Calu3 (cell line): ENCODE results near the gene NR5A1. TPM values are rescaled to one million over a fixed set of nuclear protein-coding genes. Genes with fewer than 3 reads are reported as not detected.

Experiments used
- BruUV-seq: library from RNA; stranded (reverse); fragments of 400-500 nt; replicated peaks from 2 replicates; lab custom pipeline; 2021; lab: Mats Ljungman, UMichigan
- CTCF ChIA-PET: fragments of 300-600 bp; sonication (Branson Sonifier 250); formaldehyde crosslinking; loops from one replicate; lab custom pipeline; 2022; ENCODE audit warnings: antibody characterized with exemption; lab: Charles Lee
- DNase-seq: peaks from one replicate; pipeline ENCODE4 v3.0.0; 2022
- H3K27ac Mint-ChIP-seq: one replicate; pipeline ENCODE4 v1.8.0; 2022; ENCODE audit warnings: mixed read lengths; ENCODE audit not compliant: unreplicated experiment
- H3K27me3 Mint-ChIP-seq: one replicate; pipeline ENCODE4 v1.8.0; 2022; ENCODE audit warnings: mixed read lengths; ENCODE audit not compliant: unreplicated experiment
- H3K36me3 Mint-ChIP-seq: one replicate; pipeline ENCODE4 v1.8.0; 2022; ENCODE audit warnings: mild to moderate bottlenecking, moderate library complexity, mixed read lengths; ENCODE audit not compliant: insufficient read depth, unreplicated experiment
- H3K4me1 Mint-ChIP-seq: one replicate; pipeline ENCODE4 v1.8.0; 2022; ENCODE audit warnings: mild to moderate bottlenecking, low read depth, mixed read lengths; ENCODE audit not compliant: unreplicated experiment
- H3K4me3 Mint-ChIP-seq: one replicate; pipeline ENCODE4 v1.8.0; 2022; ENCODE audit warnings: mild to moderate bottlenecking, low read depth, moderate library complexity, mixed read lengths; ENCODE audit not compliant: unreplicated experiment
- H3K9me3 Mint-ChIP-seq: one replicate; pipeline ENCODE4 v1.8.0; 2022; ENCODE audit warnings: low read depth, mixed read lengths; ENCODE audit not compliant: unreplicated experiment
- intact Hi-C: fragments of 100-400 bp; cut with micrococcal nuclease; formaldehyde crosslinking; loops from one replicate; pipeline ENCODE4 v1.10.0; 2022; ENCODE audit not compliant: unreplicated experiment
- total RNA-seq: library from RNA; stranded (reverse); gene quantifications from 2 replicates; pipeline ENCODE4 v1.2.3, GENCODE V29; 2022
- TF ChIP-seq, protein P1 (sequence below): fragments of 200-600 bp; IDR thresholded peaks from one replicate; pipeline ENCODE4 v1.8.0; 2022; ENCODE audit warnings: antibody characterized with exemption; ENCODE audit not compliant: unreplicated experiment

The NR5A1 gene
- total RNA-seq, 1 experiment from 2014 or later, result not detected

DNA sequence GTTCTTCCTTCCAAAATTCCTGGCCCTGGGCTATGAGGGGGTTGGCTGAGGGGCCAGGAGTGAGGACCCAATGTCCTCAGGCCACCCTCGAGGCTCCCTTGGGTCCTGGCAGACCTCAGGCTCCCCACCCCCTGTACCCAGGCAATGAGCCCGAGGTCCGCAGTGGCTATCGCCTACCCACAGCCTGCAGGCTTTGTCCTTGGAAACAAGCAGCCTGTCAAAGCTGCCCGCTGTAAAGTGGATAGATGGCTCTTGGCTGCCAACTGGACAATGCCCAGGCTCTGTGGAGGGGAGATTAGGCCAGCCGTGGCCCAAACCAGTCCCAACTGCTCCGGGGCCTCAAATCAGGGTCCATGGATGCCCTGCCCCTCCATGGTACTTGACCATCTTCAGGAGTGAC, 59.2 kb downstream of the NR5A1 start:
- Mint-ChIP-seq H3K27ac (no peak overlapping the region), H3K4me3 (no peak overlapping the region), H3K9me3 (no peaks in the 10 kb centered on the region), H3K27me3 (no peaks in the 10 kb centered on the region), H3K4me1 (peaks cover 7% of the 10 kb centered on the region), H3K36me3 (no peaks in the 10 kb centered on the region)
- TF ChIP-seq, protein P1, sequence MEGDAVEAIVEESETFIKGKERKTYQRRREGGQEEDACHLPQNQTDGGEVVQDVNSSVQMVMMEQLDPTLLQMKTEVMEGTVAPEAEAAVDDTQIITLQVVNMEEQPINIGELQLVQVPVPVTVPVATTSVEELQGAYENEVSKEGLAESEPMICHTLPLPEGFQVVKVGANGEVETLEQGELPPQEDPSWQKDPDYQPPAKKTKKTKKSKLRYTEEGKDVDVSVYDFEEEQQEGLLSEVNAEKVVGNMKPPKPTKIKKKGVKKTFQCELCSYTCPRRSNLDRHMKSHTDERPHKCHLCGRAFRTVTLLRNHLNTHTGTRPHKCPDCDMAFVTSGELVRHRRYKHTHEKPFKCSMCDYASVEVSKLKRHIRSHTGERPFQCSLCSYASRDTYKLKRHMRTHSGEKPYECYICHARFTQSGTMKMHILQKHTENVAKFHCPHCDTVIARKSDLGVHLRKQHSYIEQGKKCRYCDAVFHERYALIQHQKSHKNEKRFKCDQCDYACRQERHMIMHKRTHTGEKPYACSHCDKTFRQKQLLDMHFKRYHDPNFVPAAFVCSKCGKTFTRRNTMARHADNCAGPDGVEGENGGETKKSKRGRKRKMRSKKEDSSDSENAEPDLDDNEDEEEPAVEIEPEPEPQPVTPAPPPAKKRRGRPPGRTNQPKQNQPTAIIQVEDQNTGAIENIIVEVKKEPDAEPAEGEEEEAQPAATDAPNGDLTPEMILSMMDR, result no peak
- no peak for DNase-seq
- CTCF ChIA-PET, result interaction anchor here (0.6 kb wide), 1 partner anchor 515 kb away, joined by 3 read pairs; no protein-coding TSS in a partner anchor
- no TSS peak for BruUV-seq
- intact Hi-C loops, result no loop called here

DNA sequence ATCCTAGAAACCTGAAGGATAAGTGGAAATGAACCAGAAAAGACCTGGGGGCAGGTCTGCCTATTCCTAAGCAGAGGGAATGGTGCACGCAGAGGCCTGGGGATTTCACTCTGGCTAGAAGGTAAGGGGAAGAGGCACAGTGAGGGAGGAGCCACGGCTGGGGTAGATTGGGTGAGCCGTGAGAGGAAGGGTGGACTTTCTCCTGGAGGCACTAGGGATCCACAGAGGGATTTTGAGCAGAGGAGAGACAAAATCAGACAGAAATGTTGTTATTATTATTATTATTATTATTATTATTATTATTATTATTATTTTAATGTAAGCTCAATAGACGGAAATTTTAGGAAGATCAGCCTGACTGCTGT, 59.9 kb downstream of the NR5A1 start:
- TF ChIP-seq, protein P1, result no peak
- CTCF ChIA-PET, result interaction anchor here (0.5 kb wide), 1 partner anchor 89 kb away, joined by 3 read pairs; no protein-coding TSS in a partner anchor
- Mint-ChIP-seq H3K27ac (peak overlapping the region; percentile 71), H3K27me3 (no peaks in the 10 kb centered on the region), H3K36me3 (no peaks in the 10 kb centered on the region), H3K9me3 (no peaks in the 10 kb centered on the region), H3K4me3 (no peak overlapping the region), H3K4me1 (peaks cover 7% of the 10 kb centered on the region)
- intact Hi-C loops, result no loop called here
- BruUV-seq, result no TSS peak
- DNase-seq, result no peak

DNA sequence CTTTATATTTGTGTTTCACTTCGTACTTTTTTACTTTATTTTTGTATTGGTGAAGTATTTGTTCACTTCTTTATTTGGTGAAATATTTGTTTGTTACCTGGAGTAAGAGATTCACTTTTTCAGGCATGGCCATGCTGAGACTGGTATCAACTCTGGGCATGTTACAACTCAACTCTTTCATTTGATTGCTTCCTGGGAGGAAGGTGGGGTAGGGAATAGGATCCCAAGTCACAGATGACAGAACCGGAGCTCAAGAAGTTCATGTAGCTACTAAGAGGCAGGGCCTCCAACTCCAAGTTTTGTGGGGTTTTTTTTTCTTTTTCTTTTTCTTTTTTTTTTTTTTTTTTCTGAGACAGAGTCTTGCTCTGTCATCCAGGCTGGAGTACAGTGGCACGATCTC, 63.0 kb downstream of the NR5A1 start:
- Mint-ChIP-seq H3K27ac (no peak overlapping the region), H3K9me3 (no peaks in the 10 kb centered on the region), H3K27me3 (peaks cover 30% of the 10 kb centered on the region), H3K4me1 (peaks cover 7% of the 10 kb centered on the region), H3K36me3 (no peaks in the 10 kb centered on the region), H3K4me3 (no peak overlapping the region)
- BruUV-seq, result no TSS peak
- CTCF ChIA-PET, result no interaction called here
- TF ChIP-seq, protein P1, result no peak
- intact Hi-C loops, result no loop called here
- DNase-seq, result no peak

DNA sequence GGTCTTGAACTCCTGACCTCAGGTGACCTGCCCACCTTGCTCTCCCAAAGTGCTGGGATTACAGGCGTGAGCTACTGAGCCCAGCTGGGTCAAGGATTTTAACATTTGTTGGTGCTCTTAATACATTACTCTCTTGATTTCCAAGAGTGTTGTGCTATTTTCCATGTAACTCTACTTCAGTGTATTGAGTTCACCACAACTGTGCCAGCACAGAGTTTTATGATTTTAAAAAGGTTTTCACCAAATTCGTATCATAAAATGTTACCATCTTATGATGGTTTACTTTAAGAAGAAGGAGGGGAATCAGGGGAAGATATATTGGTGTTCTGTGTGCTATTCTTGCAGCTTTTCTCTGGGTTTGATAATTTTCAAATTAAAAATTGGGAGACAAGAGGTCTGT, 63.6 kb downstream of the NR5A1 start:
- no peak overlapping the region for H3K4me3 Mint-ChIP-seq
- H3K4me1 Mint-ChIP-seq, result peaks cover 7% of the 10 kb centered on the region
- H3K9me3 Mint-ChIP-seq, result no peaks in the 10 kb centered on the region
- peaks cover 35% of the 10 kb centered on the region for H3K27me3 Mint-ChIP-seq
- intact Hi-C loops, result no loop called here
- no peak overlapping the region for H3K27ac Mint-ChIP-seq
- no TSS peak for BruUV-seq
- DNase-seq, result no peak
- TF ChIP-seq, protein P1, result no peak
- H3K36me3 Mint-ChIP-seq, result no peaks in the 10 kb centered on the region
- CTCF ChIA-PET, result no interaction called here
